Cardiac septum (tissue), 1 donor: ENCODE data around the gene ADARB2. TPM values are rescaled to one million over a fixed set of nuclear protein-coding genes. Genes with fewer than 3 reads are reported as not detected.
"Not testable (repeated sequence)": the region's sequence is repeated elsewhere in the genome, so short reads cannot be mapped to it uniquely, and the experiment has no call there.

Experiments
- DNase-seq: peaks from one replicate; pipeline ENCODE4 v3.0.0-alpha.2; 2020; ENCODE audit warnings: low spot score
- intact Hi-C: fragments of 100-400 bp; cut with DNase I; formaldehyde crosslinking; loops from one replicate; pipeline ENCODE4 v1.14.0; 2022
- total RNA-seq: library from RNA; stranded (reverse); fragmentation: NEBNext Ultra II Directional; extraction: Animal tissue kit (Norgen Biotek cat#: 25700); gene quantifications from one replicate; pipeline ENCODE4 v1.2.1, GENCODE V29; 2021
- donor health status: DM: no; HTN: no; CAD: no.

ADARB2 gene
- total RNA-seq, 1 donor from 2014 or later: not detected

DNA sequence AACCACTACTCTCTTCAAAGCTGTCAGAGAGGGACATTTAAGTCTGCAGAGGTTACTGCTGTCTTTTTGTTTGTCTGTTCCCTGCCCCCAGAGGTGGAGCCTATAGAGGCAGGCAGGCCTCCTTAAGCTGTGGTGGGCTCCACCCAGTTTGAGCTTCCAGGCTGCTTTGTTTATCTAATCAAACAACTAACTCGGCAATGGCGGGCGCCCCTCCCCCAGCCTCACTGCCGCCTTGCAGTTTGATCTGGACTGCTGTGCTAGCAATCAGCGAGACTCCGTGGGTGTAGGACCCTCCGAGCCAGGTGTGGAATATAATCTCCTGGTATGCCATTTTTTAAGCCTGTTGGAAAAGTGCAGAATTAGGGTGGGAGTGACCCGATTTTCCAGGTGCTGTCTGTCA is 510.4 kb downstream of the ADARB2 start:
- DNase-seq, intact Hi-C loops: not testable (repeated sequence)

- DNase-seq, intact Hi-C loops: not testable (repeated sequence)
Measured at GRCh38 chr10:1219874-1220273, 517.5 kb downstream of the ADARB2 start.

DNA sequence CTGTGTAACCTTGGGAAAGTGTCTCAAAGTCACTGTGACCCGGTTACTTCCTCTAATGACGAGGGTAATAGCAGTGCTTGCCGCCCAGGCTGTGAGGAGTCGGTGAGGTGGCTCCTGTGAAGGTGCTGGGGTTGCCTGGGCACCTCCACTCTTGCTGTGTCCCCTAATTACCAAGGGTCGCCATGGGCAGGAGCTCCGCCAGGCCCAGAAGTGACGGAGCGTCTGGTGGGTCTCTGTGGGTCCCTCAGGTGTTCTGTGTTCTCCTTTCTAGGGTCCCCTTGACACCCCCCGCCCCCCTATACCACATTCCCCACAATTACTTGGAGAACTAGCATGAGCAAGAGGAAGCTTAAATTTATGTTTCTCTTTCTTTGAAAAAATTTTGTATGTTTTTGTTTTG is 519.7 kb downstream of the ADARB2 start:
- intact Hi-C loops: no loop called here

GRCh38 chr10:1217237-1217587 is 520.1 kb downstream of the ADARB2 start:
- DNase-seq: no peak
- intact Hi-C loops: no loop called here

More for the DNA sequence above, 519.7 kb downstream of the ADARB2 start:
- no peak for DNase-seq

- intact Hi-C loops: no loop called here
- no peak for DNase-seq
Measured at GRCh38 chr10:1216574-1217236, 520.6 kb downstream of the ADARB2 start.

DNA sequence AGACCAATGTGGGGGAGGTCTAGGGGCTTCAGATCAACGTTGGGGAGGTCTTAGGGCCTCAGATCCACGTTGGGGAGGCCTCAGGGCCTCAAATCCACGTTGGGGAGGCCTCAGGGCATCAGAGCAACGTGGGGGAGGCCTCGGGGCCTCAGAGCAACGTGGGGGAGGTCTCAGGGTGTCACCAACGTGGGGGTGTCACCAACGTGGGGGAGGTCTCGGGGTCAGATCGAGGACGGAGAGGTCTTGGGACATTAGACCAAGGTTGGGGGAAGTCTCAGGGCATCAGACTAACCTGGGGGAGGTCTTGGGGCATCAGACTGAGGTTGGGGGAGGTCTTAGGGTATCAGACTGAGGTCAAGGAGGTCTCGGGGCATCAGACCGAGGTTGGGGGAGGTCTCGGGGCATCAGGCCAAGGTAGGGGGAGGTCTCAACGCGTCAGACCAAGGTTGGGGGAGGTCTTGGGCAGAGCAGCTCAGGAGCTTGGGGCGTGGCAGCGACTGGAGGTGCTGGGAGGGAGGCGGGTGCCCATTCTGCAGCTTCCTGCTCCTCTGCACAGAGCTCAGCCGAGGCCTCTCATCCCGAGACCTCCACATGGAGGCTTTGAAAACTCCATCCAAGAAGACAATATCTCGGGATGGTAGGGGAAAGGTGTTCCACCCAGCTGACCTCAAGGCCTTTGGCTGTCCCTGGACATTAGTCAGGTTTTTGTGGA is 521.3 kb downstream of the ADARB2 start:
- intact Hi-C loops: no loop called here

DNA sequence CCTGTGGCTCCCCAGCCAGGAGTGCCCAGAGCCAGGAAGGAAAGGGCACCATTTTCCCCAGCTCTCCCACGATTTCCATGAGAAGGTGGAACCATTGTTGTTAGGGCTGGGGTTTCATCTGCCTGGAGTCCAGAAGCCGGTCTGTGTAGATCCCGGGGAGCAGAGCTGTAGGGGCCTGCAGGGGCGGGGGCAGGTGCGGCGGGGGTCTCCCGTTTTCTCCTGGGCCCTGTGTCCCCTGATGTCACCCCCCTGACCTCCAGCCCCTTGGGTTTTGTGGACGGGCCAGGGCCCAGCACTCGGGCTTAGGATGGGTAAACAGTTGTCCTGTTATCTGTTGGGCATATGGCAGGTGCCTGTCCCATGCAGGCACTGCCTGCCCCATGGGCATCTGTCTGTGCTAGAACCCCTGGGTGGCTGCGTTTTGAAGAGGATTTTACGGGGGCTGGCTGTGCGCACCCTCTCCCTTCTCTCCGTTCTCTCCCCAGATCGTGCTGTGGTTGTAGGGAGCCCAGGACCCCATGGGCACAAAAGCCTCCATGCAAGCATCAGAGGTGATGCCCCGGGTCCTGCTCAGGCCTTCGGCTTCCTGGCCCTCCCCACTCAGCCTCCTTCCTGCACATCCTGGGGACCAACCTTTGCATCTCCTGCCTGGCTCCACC is 522.3 kb downstream of the ADARB2 start:
- intact Hi-C loops: no loop called here
- DNase-seq: no peak

More for the DNA sequence above, 521.3 kb downstream of the ADARB2 start:
- DNase-seq: no peak

- no peak for DNase-seq
- intact Hi-C loops: no loop called here
Measured at GRCh38 chr10:1214071-1214675, 523.2 kb downstream of the ADARB2 start.

DNA sequence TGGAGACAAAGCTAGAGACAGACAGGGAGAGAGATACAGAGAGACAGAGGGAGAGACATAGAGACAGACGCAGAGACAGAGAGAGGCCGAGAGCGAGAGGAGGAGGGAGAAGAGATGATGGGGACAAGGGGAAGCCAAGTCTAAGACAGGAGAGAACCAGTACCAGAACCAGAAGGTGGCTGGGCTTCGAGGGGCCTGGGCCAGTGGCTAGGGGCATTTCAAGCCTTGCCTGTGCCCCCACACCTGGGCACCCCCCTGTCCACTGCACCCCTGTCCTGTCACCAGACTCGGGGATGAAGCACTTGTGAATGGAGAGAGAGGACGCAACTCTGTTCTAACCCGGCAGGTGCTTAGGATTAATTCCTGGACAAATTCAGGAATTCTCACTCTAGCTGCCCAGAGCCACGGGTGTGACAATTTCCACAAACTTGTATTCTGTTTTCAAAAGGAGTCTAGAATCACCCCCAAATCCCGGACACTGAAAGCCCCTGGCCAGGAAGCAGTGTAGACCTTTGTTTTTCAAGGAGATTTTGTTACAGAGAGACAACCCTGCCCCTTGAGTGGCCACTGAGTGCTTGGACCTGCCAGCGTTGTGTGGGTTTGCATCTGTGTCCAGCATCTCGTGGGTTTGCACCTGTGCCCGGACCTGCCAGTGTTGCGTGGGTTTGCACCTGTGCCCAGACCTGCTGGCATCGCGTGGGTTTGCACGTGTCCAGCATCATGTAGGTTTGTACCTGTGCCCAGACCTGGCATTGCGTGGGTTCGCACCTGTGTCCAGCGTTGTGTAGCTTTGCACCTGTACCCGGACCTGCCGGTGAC is 523.9 kb downstream of the ADARB2 start:
- no peak for DNase-seq
- intact Hi-C loops: no loop called here

DNA sequence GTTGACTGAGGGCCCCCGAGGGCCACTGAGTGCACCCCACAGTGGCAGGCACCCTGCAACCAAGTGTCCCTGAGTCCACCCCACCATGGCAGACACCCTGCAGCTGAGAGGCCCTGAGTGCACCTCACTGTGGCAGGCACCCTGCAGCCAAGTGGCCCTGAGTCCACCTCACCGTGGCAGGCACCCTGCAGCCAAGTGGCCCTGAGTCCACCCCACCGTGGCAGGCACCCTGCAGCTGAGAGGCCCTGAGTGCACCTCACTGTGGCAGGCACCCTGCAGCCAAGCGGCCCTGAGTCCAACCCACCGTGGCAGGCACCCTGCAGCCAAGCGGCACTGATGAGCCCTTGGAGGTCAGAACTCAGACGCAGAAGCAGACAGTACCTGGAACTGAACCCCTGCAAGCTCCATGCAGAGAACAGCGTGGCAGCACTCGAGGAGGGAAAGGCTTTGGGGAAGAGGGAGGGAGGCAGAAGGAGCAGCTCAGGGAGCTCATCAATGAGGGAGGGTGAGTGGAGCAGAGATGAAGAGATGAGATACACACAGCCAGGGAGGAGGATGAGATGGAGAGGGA is 524.7 kb downstream of the ADARB2 start:
- DNase-seq: no peak
- intact Hi-C loops: no loop called here

DNA sequence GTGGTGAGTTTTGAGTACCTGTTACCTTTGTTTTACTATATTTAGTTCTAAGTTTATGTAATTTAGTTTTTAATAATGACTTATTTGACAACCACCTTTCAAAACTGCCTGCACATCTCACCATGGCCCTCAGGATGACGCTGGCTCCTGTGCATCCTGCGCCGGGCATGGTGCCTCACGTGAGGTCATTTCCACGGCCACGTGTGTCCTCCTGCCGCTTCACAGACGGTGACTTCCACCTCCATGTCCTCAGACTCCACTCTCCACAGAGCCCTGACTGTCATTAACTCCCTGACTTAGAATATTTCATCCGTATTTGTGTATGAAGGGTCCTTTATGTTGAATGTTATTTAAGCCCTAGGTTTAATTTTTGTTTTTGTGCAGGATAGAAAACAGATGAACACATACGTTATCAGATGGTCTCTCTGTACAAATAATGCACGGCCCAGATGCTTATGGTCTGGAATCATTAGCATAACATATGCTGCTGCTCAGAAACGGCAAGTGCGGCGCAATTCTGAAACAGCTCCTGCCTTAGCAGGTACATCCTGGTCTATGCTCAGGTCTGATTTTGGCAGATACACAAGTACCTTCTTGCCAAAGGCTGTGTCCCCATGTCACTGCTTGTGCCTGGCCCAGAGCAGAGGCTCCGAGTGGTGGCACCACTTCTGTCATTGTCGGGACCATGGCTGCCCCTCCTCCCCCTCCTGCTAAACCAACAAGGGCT is 525.3 kb downstream of the ADARB2 start:
- intact Hi-C loops: no loop called here
- DNase-seq: no peak

GRCh38 chr10:1210667-1211066 is 526.7 kb downstream of the ADARB2 start:
- intact Hi-C loops: no loop called here
- DNase-seq: no peak

DNA sequence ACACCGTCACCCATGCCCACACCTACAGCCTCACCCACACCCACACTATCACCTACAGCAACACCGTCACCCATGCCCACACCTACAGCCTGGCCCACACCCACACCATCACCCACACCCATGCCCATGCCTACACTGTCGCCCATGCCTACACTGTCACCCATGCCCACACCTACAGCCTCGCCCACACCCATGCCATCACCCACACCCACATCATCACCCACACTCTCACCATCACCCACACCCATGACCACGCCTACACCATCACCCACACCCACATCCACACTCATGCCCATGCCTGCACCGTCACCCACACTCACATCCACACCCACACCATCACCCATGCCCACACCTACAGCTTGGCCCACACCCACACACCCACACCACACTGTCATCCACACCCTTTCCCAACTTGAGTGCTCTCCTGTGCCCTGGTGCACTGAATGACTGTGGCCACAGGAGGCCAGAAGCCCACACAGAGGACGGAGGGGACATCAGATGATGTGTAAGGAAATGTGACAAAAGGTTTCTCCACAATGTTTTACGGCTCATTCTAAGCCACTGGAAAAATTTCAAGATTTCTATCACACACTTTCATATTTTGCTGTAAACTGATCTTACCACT is 527.9 kb downstream of the ADARB2 start:
- no peak for DNase-seq
- intact Hi-C loops: no loop called here

DNA sequence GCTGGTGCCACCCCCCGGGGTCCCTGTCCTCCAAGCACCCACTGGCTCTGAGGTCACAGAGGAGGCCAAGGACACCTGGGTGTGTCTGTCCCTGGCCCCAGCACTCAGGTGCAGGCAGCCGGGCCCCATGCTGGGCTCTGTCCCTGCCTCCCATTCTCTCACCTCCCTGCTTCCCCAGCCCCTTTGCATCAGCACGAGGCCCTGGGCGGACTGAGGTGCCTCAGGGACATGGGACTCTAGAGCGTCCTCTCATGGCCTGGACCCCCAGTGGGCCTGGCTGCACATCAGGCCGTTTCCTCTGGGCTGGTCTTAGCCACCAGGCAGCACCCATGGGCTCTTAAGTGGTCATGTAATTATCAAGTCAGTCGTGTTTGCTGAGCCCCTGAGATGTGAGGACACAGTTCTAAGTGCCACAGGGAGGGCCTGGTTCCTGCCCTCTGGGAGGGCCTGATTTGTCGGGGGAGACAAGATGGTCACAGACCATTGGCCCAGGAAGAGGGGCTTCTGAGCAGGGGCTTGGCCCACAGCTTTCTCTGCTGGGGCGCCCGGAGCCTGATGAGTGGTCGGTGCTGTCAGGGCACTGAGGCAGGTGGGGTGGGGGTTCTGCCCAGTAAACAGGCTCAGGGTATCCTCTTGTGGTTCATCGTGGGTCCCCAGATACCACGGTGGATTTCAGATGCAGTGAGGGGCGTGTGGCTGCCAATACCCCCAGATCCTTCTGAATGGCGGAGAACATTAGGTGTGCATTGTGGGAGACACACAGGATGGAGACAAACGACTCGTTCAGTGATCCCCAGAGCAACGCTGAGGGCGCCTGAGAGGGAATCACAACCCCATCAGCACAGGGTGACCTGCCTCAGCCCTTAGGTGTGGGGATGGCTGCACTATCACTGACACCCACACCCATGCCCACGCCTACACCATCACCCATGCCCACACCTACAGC is 528.7 kb downstream of the ADARB2 start:
- DNase-seq: no peak
- intact Hi-C loops: no loop called here

DNA sequence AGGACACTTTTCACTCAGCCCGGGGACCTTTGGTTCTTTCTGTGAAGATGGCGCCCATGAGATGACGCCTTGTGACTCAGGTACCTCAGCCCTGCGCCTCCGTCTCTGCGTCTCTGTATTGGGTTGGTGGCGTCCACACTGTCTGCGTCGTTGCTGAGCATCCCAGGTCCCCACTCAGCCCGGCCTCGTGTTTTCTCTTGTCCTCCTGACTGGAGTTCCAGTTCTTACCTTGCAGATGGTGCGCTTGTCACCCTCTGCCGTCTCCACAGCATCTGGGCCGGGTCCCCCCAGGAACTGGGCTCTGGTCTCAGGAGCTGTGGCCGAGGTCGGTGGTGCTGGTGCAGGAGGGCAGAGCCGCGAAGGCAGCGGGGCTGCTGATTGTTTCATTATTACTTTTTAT is 530.7 kb downstream of the ADARB2 start:
- intact Hi-C loops: no loop called here
- DNase-seq: no peak

- intact Hi-C loops: no loop called here
- no peak for DNase-seq
Measured at GRCh38 chr10:1206101-1206500, 531.2 kb downstream of the ADARB2 start.

- DNase-seq: no peak
- intact Hi-C loops: no loop called here
Measured at GRCh38 chr10:1205450-1206030, 531.8 kb downstream of the ADARB2 start.
